Measurements from ENCODE around the gene SEBOX.
A peak's percentile ranks its signal among the peaks of the same experiment; 100 is the strongest.

Gene SEBOX

GRCh38 chr17:28324267-28324745 lies 40.7 kb downstream of the SEBOX start:
- FAIRE-seq (no peak), DNase-seq (ENCODE audit: insufficient read length, low spot score) (no peak)

- FAIRE-seq (no peak), DNase-seq (ENCODE audit: insufficient read length, low spot score) (no peak)
These were observed 44.6 kb downstream of the SEBOX start for GRCh38 chr17:28320215-28321061.

- FAIRE-seq (no peak), DNase-seq (ENCODE audit: insufficient read length, low spot score) (no peak)
These were observed 45.4 kb downstream of the SEBOX start for GRCh38 chr17:28319598-28319935.

DNA sequence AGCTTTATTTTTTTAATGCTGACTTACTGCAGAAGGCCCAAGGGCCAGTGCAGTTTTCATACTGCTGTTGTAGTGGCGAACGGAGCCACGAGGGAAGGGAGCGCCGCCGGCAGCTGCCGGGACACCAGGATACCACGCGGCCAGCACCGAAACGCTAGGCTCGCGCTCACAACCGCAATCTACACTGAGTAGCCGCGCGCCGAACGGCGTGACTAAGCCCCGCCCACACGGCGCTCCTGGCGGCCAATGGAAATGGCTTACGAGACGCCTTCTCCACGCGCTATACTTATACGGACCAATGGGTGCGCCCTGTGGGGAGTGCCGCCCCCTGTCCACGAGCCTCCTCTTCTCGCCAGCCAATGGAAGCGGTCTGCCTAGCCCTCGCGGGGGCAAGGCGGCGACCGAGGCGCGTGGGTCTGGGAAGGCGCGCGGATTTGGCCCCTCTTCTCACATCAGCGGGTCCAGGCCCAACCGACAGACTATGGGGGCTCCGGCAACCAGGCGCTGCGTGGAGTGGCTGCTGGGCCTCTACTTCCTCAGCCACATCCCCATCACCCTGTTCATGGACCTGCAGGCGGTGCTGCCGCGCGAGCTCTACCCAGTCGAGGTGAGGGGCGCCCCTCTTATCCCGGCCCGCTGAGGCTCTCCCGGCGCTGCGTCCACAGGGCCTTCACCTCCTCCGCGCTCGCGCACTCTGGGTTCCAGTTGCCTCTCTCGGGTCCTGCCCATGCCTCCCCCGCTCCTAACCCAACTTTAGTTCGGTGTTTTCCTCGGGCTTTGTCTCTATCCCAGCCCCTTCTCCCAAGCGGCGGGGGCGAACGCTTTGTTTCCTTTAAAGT lies 46.0 kb downstream of the SEBOX start, which contains the start of gene TMEM97:
TMEM97 (plus strand) TSS at position 442 of the 839 bp plus-strand sequence; CDS start at position 482, 40 bp downstream.
- FAIRE-seq (peak; percentile 97), DNase-seq (ENCODE audit: insufficient read length, low spot score) (peak; percentile 98)

DNA sequence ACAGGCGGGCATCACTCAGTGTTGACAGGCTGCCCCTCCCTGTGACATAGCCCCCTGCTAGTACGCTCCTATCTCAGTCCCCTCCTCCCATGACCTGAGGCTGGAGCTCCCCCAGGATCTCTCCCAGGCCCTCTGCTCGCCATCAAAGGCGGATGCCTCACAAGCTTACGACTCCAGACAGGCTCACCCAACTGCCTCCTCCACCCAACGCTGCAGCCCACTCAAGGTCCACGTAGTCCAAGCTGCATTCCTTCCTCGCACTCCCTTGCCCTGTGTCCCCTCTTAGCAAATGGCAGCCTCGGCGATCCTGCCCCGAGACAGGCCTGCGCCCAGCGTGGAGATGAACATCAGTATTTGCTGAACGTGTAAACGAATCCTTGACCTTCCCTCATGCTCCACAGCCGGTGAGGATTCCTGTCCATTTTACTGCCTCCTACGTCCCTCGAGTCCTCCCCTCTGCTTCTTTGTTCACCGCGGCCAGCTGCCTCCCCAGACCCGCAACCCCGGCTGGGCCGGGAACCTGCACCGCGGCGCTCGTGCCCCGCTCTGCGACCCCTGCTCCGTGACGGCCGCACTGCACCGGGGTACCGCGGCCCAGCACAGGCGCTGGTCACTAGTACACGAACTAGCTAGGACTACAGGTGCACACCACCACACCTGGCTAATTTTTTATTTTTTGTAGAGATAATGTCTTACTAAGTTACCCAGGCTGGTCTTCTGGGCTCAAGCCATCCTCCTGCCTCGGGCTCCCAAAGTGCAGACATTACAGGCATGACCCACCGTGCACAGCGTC lies 46.8 kb downstream of the SEBOX start:
- FAIRE-seq: no peak
- no peak for DNase-seq (ENCODE audit: insufficient read length, low spot score)

GRCh38 chr17:28317099-28317965 lies 47.7 kb downstream of the SEBOX start:
- DNase-seq (ENCODE audit: insufficient read length, low spot score) (no peak), FAIRE-seq (no peak)

- FAIRE-seq: no peak
- DNase-seq (ENCODE audit: insufficient read length, low spot score): no peak
These were observed 48.9 kb downstream of the SEBOX start for GRCh38 chr17:28315846-28316705.

GRCh38 chr17:28313841-28314240 lies 51.2 kb downstream of the SEBOX start:
- DNase-seq (ENCODE audit: insufficient read length, low spot score): no peak
- no peak for FAIRE-seq

Measured in HTR-8/SVneo (cell line).